T-cell (primary cell): ENCODE measurements around the gene PRRC1. TPM values are rescaled to one million over a fixed set of nuclear protein-coding genes. Genes with fewer than 3 reads are reported as not detected.
"Not testable (repeated sequence)": the region's sequence is repeated elsewhere in the genome, so short reads cannot be mapped to it uniquely, and the experiment has no call there.

Experiments
- ATAC-seq, 4 experiments: fragments of 200-7000 bp in 3 of 4; fragments of 150-1000 bp in 1 of 4; cut with Tn5 transposase; replicated peaks in 1 of 4; 1 replicate in 3 of 4; 2 replicates in 1 of 4; pipeline ENCODE4 v1.10.0; 2021; ENCODE audit warnings: moderate library complexity in 3 of 4, mild to moderate bottlenecking in 2 of 4, moderate number of reproducible peaks in 1 of 4
- CTCF ChIA-PET, 2 donors: fragments of 300-600 bp; sonication (Branson Sonifier 250); formaldehyde crosslinking; loops; one replicate each; lab custom pipeline; 2022; ENCODE audit warnings: antibody characterized with exemption in 2 of 2; lab: Charles Lee
- POLR2A ChIA-PET, 2 donors: fragments of 300-600 bp; sonication (Branson Sonifier 250); formaldehyde crosslinking; loops; one replicate each; lab custom pipeline; 2022; ENCODE audit warnings: antibody characterized with exemption in 2 of 2; lab: Charles Lee
- DNase-seq, 35 experiments: peaks; one replicate each; pipeline versions ENCODE4 v3.0.0 to v3.0.0-alpha.2; 2013 to 2023
- H3K27ac ChIP-seq: one replicate; pipeline ENCODE4 v1.5.1; 2013; ENCODE audit warnings: low read length
- H3K27me3 ChIP-seq, 2 experiments: replicated peaks in 1 of 2; 1 replicate in 1 of 2; 2 replicates in 1 of 2; pipeline versions ENCODE4 v1.6.1 to v1.7.0; 2013; ENCODE audit warnings: low read length in 1 of 2, mixed read lengths in 1 of 2; ENCODE audit not compliant: control insufficient read depth in 2 of 2, insufficient read depth in 2 of 2; ENCODE audit errors: extremely low read depth in 1 of 2
- H3K36me3 ChIP-seq, 2 donors: 1 replicate in 1 of 2; 2 replicates in 1 of 2; pipeline versions ENCODE4 v1.6.1 to v1.7.0; 2013; ENCODE audit warnings: low read length in 1 of 2; ENCODE audit not compliant: control insufficient read depth in 2 of 2, insufficient read depth in 1 of 2; ENCODE audit errors: extremely low read depth in 1 of 2
- H3K4me1 ChIP-seq, 2 experiments: 1 replicate in 1 of 2; 2 replicates in 1 of 2; pipeline versions ENCODE4 v1.6.1 to v1.7.0; 2013; ENCODE audit warnings: low read length in 2 of 2, mixed read lengths in 1 of 2; ENCODE audit not compliant: insufficient read depth in 2 of 2, control insufficient read depth in 1 of 2; ENCODE audit errors: extremely low read depth in 1 of 2
- H3K4me3 ChIP-seq, 2 donors: 1 replicate in 1 of 2; 2 replicates in 1 of 2; pipeline versions ENCODE4 v1.5.1 to v1.7.0; 2013; ENCODE audit warnings: mild to moderate bottlenecking in 2 of 2, low read length in 1 of 2, moderate library complexity in 1 of 2; ENCODE audit not compliant: control insufficient read depth in 1 of 2; ENCODE audit errors: extremely low read depth in 1 of 2
- H3K9me3 ChIP-seq: 2 replicates; pipeline ENCODE4 v1.7.0; 2013
- H3K27ac Mint-ChIP-seq, 2 donors: one replicate each; pipeline ENCODE4 v1.8.0; 2020 to 2021; ENCODE audit warnings: mild to moderate bottlenecking in 2 of 2, mixed read lengths in 2 of 2
- H3K27me3 Mint-ChIP-seq, 2 donors: one replicate each; pipeline ENCODE4 v1.8.0; 2021 to 2022; ENCODE audit warnings: mixed read lengths in 2 of 2
- H3K36me3 Mint-ChIP-seq: one replicate; pipeline ENCODE4 v1.8.0; 2021; ENCODE audit warnings: mixed read lengths
- H3K4me1 Mint-ChIP-seq, 3 donors: one replicate each; pipeline ENCODE4 v1.8.0; 2020 to 2022; ENCODE audit warnings: mixed read lengths in 3 of 3, mild to moderate bottlenecking in 1 of 3
- H3K4me3 Mint-ChIP-seq, 3 donors: one replicate each; pipeline ENCODE4 v1.8.0; 2020 to 2022; ENCODE audit warnings: mild to moderate bottlenecking in 3 of 3, mixed read lengths in 3 of 3, moderate library complexity in 3 of 3
- H3K9me3 Mint-ChIP-seq, 3 donors: one replicate each; pipeline ENCODE4 v1.8.0; 2020 to 2022; ENCODE audit warnings: mixed read lengths in 3 of 3
- WGBS: methylation state at CpG from one replicate; pipeline ENCODE4 v1.1.5; 2013; ENCODE audit warnings: missing lambda C conversion rate; ENCODE audit not compliant: insufficient coverage; 5-methylcytosine and 5-hydroxymethylcytosine counted together
- total RNA-seq, 35 experiments: library from RNA in 6 of 35; stranded (reverse) in 6 of 35; fragments of 120-200 nt in 1 of 35; gene quantifications; one replicate each; pipeline versions ENCODE4 v1.2.1 to v1.2.4 and lab custom pipeline; 2013 to 2026

Gene PRRC1
- total RNA-seq, 5 donors from 2014 or later (not counting 1 experiment from before 2014, with no cell fraction given) = 38.9 to 51.6 (median 47.7) TPM

GRCh38 chr5:127564002-127564769, 46.7 kb downstream of the PRRC1 start:
- Mint-ChIP-seq H3K4me3 (no peak overlapping the region), H3K27ac (no peak overlapping the region), H3K9me3 (no peaks in the 10 kb centered on the region), H3K4me1 (peaks cover 0 to 7% (median 3%) of the 10 kb centered on the region in 3 donors), H3K36me3 (peaks cover 3% of the 10 kb centered on the region), H3K27me3 (peaks cover 7 to 12% of the 10 kb centered on the region in 2 donors)
- WGBS = no CpG with 5 or more reads among the region's 2 CpGs
- Histone ChIP-seq H3K9me3 (no peaks in the 10 kb centered on the region), H3K36me3 (no peaks in the 10 kb centered on the region), H3K27ac (no peak overlapping the region), H3K4me3 (no peak overlapping the region), H3K27me3 (no peaks in the 10 kb centered on the region), H3K4me1 (no peaks in the 10 kb centered on the region)
- DNase-seq (peak in 29 of 35 experiments; percentile 2 to 78 (median 33)), ATAC-seq (peak; percentile 54 to 80 (median 63))
- CTCF ChIA-PET = interaction anchor here (0.6 to 1.7 kb wide), 11 partner anchors 9 to 1111 kb away, joined by 3 to 10 read pairs (median 3); no protein-coding TSS in a partner anchor
- POLR2A ChIA-PET = no interaction called here

- Mint-ChIP-seq H3K4me1 (peaks cover 0 to 7% (median 3%) of the 10 kb centered on the region in 3 donors), H3K27me3 (peaks cover 11 to 17% of the 10 kb centered on the region in 2 donors), H3K36me3 (no peaks in the 10 kb centered on the region), H3K27ac (no peak overlapping the region), H3K9me3 (no peaks in the 10 kb centered on the region), H3K4me3 (no peak overlapping the region)
- ChIA-PET CTCF (no interaction called here), POLR2A (no interaction called here)
- no CpG with 5 or more reads among the region's 1 CpG for WGBS
- H3K27me3 ChIP-seq = no peaks in the 10 kb centered on the region
- no peaks in the 10 kb centered on the region for H3K4me1 ChIP-seq
- ATAC-seq (no peak), DNase-seq (no peak)
- H3K4me3 ChIP-seq = no peak overlapping the region
- H3K36me3 ChIP-seq = no peaks in the 10 kb centered on the region
- H3K27ac ChIP-seq = no peak overlapping the region
- H3K9me3 ChIP-seq = no peaks in the 10 kb centered on the region
These were observed 48.3 kb downstream of the PRRC1 start for GRCh38 chr5:127565586-127566270.

- ChIA-PET CTCF (no interaction called here), POLR2A (no interaction called here)
- Mint-ChIP-seq H3K36me3 (no peaks in the 10 kb centered on the region), H3K9me3 (no peaks in the 10 kb centered on the region), H3K4me1 (peaks cover 0 to 7% (median 3%) of the 10 kb centered on the region in 3 donors), H3K27me3 (peaks cover 16 to 18% of the 10 kb centered on the region in 2 donors), H3K4me3 (no peak overlapping the region), H3K27ac (no peak overlapping the region)
- H3K27me3 ChIP-seq = no peaks in the 10 kb centered on the region
- no peak for ATAC-seq
- DNase-seq = no peak
- H3K27ac ChIP-seq = no peak overlapping the region
- no CpG with 5 or more reads among the region's 7 CpGs for WGBS
- no peaks in the 10 kb centered on the region for H3K9me3 ChIP-seq
- H3K4me1 ChIP-seq = no peaks in the 10 kb centered on the region
- H3K36me3 ChIP-seq = no peaks in the 10 kb centered on the region
- no peak overlapping the region for H3K4me3 ChIP-seq
These were observed 49.8 kb downstream of the PRRC1 start for GRCh38 chr5:127567026-127567768.

GRCh38 chr5:127568166-127568565, 50.7 kb downstream of the PRRC1 start:
- H3K9me3 Mint-ChIP-seq = no peaks in the 10 kb centered on the region
- no peak for ATAC-seq
- Histone ChIP-seq H3K4me1 (no peaks in the 10 kb centered on the region), H3K9me3 (no peaks in the 10 kb centered on the region), H3K36me3 (no peaks in the 10 kb centered on the region), H3K27ac (no peak overlapping the region), H3K4me3 (no peak overlapping the region), H3K27me3 (no peaks in the 10 kb centered on the region)
- peak overlapping the region in 1 of 3 donors; percentile 30 for H3K4me3 Mint-ChIP-seq
- no peak overlapping the region for H3K27ac Mint-ChIP-seq
- H3K4me1 Mint-ChIP-seq = peaks cover 0 to 7% (median 3%) of the 10 kb centered on the region in 3 donors
- WGBS = 71% methylated on average over 1 of the region's 3 CpGs
- DNase-seq = no peak
- H3K36me3 Mint-ChIP-seq = no peaks in the 10 kb centered on the region
- H3K27me3 Mint-ChIP-seq = peaks cover 18 to 19% of the 10 kb centered on the region in 2 donors
- CTCF ChIA-PET = no interaction called here
- POLR2A ChIA-PET = no interaction called here

GRCh38 chr5:127569471-127569870, 52.0 kb downstream of the PRRC1 start:
- peak overlapping the region in 1 of 3 donors; percentile 27 for H3K4me3 Mint-ChIP-seq
- H3K9me3 Mint-ChIP-seq, H3K27ac Mint-ChIP-seq, H3K9me3 ChIP-seq, H3K27ac ChIP-seq, H3K36me3 ChIP-seq, ATAC-seq, H3K27me3 ChIP-seq, H3K4me1 Mint-ChIP-seq, DNase-seq, H3K36me3 Mint-ChIP-seq, H3K4me3 ChIP-seq, POLR2A ChIA-PET, H3K4me1 ChIP-seq: not testable (repeated sequence)
- WGBS = 96% methylated on average over 35 of the region's 40 CpGs
- peaks cover 18 to 19% of the 10 kb centered on the region in 2 donors for H3K27me3 Mint-ChIP-seq
- CTCF ChIA-PET = interaction anchor here in 1 of 2 donors (0.6 kb wide), 1 partner anchor 1459 kb away, joined by 3 read pairs; no protein-coding TSS in a partner anchor
